DMS79 (cell line): ENCODE results near the gene MOK.
A peak's percentile ranks its signal among the peaks of the same experiment; 100 is the strongest.

Experiments used
- DNase-seq: peaks from one replicate; lab custom pipeline; 2025; lab: John Stamatoyannopoulos, UW

MOK gene

DNA sequence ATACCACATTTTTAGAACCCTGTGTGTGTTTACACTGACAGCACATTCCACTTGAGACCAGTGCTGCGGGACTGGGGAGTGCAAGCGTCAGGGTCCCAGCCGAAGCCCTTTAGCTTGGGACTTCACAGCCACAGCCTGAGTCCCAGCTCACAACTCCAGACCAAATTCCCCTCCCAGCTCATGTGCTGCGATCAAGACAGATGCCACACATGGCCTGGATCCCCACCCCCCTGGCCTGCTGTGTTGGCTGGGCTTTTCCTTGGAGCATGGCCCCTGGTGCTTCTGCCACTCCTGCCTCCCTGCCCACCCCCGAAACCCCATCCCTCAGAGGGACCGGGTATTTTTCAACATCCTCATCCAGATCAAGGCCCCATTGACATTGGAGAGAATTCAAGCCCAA lies 101.6 kb downstream of the MOK start:
- no peak for DNase-seq

DNA sequence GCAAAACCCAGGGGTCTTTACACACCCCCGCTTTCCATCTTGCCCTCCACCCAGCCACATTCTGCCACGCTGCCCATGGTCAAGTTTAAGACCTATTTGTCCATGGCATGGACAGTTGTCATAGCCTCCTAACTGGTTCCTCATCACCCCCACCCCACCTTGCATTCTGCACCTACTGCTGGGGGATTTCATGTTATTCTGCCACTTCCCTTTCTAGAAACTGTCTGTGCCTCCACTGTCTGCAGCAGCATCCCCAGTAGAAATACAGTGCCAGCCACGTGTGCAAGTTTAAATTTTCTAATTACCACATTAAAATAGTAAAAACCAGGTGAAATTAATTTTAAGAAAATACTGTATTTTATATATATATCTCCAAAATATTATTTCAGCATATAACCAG lies 102.0 kb downstream of the MOK start:
- DNase-seq = no peak

DNA sequence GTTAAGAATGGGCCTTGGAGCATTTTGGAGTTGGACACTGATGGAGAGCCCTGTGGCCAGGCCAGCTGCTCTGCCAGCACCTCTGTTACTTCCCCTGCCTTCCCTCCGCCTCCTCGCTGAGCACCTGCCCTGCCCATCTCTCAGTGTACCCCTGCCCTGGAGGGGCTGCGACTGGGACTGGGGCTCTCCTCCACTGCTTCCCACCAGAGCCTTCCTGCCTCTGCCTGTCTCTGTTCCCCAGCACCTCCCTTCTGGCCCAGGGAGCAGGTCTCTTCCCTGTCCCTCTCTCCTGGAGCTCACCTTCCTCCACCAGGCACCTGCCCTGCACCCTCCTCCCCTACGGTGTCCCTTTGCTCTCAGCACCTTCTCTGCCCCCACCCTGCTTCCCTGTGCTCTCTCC lies 103.2 kb downstream of the MOK start:
- no peak for DNase-seq

DNA sequence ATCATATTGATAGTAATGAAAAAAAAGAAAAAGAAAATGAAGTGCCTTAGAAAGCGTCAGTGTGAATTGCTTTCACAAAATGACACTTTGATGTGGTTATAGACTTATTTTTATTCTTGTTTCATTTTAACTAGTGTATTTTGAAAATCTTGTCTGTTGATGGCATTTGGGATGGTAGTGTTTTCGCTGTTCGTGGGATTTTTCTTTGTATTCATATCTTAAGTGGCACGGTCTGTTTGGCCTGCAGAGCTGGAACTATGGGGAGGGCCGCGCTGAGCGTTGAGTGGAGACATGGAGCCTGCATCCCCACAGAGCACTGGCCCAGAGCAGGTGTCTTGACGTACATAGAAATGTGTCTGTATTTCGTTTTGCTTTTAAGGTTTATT lies 103.6 kb downstream of the MOK start:
- DNase-seq = no peak

DNA sequence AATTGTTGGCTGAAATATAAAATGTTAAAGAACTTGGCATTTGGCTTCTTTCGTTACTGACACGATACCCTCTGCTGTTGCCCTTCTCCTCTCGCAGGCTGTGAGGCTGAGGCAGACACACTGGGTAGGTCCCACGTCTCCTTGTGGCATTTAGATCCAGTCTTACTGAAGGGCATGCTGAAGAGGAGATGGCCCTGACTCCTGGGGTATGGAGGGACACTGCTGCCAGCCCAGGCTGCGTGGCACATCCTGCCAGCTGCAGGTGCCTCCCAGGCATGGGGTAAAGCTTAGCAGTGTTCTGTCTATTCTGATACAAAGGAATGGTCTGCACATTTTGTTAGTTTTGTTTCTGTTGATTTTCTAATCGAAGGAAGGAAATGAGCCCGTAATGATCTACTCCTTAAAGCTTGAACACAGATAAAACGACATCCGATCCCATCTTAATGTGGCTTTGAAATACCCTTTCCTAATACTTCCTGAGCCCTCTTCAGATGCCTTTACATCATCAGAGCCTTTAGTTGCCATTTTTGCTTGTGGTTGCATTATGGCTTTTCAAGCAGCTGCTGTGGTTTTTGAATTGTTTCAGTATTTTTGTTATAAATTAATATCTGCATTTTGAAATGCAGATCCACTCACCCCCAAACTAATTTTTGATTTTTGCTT lies 104.1 kb downstream of the MOK start:
- no peak for DNase-seq

DNA sequence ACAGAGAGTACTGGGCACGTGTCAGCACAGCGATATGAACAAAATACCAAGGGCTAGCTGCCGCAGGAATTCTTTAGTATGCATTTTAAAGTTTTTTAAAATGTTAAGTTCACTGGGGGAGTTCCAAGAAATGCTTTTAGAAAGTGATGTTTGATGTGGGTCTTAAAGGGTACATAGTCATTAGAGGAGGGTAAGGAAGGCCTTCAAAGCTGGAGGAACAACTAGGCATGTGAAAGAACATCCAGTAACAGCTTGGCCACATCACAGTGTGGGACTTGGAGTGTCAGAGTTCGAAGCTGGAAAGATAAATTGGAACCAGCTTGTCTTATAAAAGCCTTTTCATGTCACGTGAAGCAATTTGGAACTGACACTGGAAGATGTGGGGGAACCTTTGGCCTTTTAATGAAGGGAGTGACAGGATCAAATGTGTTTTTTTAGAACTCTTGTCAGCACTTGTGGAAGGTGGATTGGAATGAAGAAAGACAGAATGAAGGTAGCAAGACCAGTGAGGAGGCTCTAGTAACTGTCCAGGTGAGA lies 107.6 kb downstream of the MOK start:
- no peak for DNase-seq

DNA sequence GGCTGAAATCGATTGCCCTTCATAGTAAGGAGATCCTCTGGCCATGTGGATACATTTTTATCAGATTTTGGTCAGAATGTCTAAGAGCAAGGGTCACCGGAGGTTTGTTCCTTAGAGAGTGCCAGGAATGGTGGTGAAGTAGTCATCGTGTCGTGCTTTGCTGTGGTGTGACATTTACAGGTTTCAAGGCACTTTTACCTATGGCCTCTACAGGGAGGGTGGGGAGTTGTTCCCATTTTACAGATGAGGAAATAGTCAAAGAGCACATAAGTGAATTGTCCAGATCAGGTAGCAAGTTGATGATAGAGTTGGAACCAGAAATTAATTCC lies 108.1 kb downstream of the MOK start:
- no peak for DNase-seq

DNA sequence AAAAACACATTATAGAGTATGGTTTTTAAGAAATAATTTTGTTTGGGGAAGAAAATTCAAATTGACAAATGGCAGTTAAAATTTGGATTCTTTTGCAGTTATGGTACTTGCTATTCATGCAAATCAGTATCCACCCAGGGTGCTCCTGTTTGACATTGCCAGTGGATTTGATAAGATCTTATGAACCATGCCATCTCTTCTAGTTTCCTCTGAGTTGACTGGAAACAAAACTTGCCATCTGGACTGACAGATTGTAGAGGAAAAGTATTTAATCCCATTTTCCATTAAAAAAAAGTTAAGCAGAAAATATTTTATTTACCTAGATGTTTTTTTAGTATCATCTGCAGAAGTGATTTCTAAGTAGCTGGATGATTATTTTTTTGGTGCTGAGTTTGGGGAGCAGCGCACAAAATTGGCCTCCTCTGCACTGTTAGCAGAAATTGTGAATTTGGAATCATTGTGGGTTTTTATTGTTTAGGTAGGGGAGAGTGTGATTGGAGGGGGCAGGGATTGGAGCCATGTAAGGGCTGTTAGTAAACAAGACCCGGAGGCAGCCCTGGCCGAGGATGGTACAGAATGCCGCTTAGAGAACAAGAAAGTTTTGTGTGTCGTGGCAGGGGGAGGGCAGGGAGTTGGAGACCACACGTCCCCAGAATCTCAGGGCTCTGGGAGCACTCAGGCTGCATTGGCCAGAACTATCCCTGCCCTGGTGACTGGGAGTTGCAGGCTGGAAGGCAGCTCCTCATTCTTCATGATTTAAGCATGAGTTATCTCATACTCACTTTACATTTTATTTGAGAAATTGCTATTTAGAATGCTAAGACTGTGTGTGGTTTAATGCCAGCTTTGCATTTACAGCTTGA lies 108.7 kb downstream of the MOK start:
- DNase-seq = no peak

DNA sequence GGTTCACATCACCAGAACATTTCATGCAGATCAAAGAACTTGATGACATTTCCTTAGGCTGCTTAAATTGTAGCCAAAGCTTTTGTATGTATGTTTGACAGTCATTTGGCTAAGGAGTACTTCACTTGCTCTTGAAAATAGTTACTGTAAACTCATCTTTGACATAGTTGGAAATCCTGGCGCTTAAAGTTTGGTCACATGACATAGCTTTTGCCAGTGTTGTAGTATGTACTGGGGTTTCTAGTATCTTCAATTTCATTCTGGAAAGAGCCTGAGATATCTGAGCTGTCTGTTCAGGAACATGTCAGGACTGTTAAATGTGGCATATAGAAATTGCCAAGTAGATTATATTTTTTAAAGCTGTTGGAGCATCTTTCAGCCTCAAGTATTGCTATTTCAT lies 109.5 kb downstream of the MOK start:
- DNase-seq = no peak

DNA sequence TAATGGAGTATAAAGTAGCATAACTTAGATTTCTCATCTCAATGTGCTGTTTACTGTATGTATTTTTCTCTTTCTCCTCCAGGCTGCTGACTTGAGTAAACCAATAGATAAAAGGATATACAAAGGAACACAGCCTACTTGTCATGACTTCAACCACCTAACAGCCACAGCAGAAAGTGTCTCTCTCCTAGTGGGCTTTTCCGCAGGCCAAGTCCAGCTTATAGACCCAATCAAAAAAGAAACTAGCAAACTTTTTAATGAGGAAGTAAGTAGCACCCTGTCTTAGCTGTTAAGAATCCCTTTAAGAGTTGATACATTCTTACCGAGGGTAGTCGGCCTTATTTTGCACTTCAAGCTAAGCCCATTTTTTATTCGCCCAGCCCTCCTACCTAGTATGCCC lies 110.1 kb downstream of the MOK start:
- DNase-seq = no peak

DNA sequence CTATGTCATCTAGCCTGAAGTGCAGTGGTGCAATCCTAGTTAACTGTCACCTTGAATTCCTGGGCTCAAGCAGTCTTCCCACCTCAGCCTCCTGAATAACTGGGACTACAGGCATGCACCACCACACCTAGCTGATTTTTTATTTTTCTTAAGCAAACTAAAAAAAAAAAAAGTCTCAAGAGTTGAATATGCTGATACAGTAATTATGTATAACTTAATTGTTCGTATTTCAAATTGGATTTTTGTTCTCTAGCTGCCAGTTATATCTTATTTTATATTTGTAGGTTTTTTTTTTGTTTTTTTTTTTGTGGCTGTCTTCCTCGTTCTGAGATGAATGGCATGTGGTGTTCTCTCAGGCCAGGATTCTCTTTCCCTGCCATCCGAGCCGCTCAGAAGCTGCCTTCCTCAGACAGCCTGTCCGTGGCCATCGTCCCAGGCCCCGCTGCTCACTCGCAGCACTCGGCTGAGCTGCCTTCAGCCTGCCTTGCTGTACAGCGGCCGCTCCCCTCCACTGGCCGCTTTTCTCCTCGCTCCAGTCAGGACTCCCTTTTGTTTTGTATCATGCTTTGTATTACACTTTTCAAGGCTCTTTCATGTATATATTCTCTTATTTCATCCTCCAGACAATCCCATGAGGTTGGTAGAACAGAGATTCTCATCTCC lies 112.0 kb downstream of the MOK start:
- no peak for DNase-seq

DNA sequence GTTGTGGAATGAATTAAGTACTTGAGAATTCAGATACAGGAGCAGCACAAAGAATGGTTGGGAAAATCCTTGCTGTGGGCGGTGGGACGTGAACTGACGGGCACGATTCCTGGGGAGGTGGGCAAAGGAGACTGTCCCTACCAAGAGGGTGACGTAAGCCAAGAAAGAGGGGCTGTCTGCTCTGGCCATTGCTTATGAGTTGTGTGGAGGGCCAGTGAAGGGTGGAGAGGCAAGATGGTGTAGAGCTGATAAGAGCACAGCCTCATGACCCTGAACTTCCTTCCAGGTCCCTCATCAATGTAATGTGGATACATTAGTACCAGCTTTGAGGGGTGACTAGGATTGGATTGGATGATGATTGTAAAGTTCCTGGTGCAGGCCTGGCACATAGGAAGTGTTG lies 115.1 kb downstream of the MOK start:
- DNase-seq = no peak

DNA sequence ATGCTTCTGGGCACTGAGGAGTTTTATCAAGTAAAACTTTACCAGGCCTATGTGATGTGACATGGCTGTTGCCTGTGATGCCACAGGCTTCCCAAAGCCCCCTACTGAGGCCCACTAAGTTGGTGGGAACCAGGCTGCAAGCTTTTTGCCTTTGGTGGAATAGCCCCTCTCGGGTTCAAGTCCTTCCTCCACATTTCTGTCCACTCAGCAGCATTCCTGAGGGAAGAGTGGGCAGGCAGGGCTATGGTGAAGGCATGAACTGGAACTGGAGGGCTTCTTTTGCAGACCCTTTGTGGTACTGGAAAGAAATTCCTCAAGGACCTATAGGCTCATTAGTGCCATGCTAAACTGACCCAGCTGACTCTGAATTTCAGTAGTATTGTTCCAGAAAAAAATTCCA lies 116.8 kb downstream of the MOK start:
- DNase-seq = no peak

DNA sequence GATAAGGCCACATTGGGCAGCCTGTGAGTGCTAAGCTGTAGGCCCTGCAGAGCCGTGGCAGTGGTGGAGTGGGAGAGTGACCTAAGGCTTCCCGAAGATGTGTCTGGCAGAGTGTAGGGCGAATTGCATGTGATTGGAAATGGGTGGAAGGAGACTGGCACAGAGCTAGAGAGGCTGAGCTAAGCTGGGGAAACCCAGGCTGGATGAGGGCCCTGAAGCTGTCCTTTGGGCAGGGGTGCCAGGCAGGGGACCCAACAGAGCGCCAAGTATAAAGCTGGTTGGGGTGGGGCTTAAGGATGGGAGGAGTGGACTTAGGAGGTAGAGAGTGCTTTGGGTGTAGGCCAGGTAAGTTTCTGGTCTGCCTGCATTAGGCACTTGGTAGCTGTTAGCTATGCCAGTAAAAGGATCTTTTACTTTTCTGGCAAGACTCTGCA lies 117.4 kb downstream of the MOK start:
- peak; percentile 89 for DNase-seq

DNA sequence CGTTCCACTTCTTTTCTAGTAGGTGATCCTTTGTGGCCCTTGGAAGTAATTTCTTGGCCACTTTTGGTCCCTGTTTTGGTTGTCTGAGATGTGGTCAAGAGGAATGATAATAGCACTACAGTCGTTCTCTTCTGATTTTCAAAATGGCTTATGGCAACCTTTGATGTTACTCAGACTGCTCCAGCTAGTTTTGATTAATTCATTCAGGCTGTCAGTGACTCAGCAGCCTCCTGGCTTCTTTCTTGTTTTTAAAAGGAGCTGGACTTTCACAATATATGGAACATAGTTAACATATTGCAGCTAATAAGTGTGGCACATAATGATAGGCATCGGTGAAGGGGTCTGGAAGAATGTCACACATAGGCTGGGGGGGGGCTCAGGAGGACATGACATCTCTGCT lies 117.9 kb downstream of the MOK start:
- DNase-seq = peak; percentile 89

DNA sequence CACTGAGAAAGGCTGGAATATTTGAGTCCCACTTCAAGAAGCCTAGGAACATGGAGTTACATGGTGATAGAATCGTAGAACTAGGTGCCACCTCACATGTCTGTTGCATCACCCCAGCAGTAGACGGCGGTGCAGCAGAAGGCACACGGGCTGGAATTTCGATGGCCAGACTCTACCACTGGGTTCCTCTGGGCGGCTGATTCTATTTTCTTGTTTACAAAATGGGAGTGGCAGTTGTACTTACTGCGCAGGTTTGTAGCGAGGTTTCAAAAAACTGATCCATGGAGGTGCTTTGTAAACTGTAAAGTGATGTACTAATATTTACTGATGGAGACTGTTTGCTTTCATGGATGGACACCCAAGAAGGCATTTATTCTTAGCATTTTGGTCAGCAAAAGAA lies 119.6 kb downstream of the MOK start:
- DNase-seq = no peak

DNA sequence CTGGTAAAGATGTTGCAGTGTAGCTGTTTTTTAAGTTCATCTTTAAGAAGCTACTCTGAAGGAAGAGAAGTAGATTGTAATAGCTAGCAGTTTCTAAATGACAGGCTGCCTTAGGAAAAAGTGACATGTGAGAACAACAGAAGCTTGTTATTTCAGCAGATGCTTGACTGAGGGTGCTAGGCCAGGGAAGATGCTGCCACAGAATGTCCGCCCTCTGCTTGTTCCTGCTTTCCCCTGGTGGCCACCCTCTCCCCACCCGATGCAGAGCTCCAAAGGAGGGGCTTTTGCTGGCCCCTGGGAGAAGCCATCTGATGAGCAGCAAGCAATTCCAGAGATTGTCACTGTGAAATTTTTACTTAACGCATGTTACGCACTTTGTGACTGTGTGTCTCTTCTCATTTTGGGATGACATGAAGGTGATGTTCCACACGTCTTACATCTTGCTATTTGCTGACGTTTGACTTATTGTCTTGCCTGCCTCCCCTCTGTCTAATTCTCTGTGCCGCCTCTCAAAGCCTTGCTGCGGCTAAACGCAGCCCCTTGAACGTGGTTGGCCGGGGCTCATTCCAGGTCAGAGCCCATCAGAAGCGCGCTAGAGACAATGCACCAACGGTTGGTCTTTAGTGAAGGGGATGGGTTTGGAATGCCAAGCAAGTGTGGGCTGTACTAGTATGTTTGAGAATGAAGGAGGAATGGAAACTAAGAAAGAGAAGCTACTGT lies 120.5 kb downstream of the MOK start:
- DNase-seq = no peak

DNA sequence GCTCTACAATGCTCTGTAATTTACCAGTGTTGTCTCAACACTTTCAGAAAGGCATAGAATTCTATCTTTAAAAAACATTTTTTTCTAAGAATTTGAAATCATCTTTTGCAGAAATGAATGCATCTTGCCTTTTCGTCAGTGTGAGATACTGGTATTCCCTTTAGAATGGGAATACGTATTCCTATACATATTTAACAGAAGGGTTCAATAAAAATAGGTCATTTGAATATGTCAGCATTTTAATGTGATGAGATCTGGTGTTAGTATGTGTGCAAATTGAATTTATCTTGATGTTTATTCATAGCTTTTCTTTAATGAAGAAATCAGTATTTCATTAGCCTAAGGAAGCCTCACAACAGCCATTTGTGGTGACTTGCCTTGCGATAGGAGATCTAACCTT lies 121.1 kb downstream of the MOK start:
- no peak for DNase-seq

DNA sequence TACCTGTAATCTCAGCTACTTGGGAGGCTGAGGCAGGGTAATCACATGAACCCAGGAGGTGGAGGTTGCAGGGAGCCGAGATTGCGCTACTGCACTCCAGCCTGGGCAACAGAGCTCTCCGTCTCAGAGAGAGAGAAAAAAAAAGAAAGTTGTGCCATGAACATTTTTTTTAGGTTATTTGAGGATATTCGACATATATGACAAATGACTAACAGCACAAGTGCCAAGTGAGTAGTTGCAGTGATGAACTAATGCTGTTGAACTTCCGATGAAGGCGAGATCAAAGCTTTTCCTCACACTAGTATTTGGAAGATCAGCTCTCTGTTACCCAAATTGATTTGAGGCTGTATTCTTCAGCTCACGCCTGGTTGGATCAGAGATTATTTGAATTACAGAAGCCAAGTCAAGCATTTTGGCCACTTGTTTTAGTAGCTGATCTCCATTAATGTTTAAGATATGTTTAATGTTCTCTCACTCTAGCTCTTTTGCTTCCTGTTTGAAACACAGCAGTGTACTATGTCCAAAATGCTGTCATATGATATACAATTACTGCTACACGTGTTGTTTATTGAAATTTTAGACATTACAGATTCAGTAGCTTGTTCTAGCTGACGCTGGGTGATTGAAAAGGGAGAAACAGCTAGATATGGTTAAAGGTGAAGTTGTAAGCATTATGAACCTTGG lies 121.9 kb downstream of the MOK start:
- DNase-seq = no peak

DNA sequence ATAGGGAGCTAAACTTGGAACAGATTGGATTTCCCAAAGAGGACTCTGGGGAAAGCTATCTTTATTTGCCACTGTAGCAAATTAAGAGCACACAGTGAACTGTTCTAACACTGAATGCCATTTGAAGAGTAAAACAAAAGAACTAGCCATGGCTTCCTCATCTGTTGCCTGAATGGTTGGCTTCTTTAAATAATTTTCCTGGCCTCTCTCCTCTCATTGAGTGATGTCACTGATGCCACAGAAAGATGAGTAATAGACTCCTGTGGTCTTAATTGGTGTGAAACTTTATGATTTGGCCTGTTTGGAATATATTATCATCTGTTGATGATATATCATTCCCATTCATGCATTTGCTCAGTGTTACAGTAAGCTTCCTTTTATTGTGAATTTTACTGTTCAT lies 122.8 kb downstream of the MOK start:
- no peak for DNase-seq

DNA sequence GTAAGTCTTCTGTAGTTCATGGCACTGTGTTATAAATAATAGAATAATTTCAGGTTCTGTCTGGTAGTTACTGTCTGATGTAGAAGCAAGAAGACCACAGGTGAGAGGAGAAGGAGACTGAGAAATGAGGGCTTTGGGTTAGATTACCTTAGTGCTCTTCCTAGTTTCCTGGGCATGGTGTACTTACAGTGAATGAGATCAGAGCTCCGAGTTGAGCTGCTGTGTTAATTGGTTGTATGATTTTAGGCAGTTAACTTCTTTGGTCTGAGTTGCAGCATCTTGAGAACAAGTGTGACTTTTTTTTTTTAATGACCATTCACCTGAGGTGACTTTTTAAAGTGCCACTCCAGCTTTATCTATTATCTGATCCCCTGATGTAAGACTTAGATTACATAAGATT lies 123.8 kb downstream of the MOK start:
- no peak for DNase-seq
